SK-N-SH treated with all-trans-retinoic acid at 6 μM for 48 hours (cell line): ENCODE results near the gene IGFBP7.

Source experiments
- ATAC-seq: fragments of 200-7000 bp; cut with Tn5 transposase; 3 replicates; pipeline ENCODE4 v1.9.1; 2020; ENCODE audit warnings: mild to moderate bottlenecking, moderate library complexity
- ARNTL ChIP-seq: fragments of 450-650 bp; formaldehyde crosslinking; IDR thresholded peaks from 2 replicates; pipeline ENCODE4 v1.5.0; 2020; ENCODE audit warnings: low read depth, mild to moderate bottlenecking, moderate library complexity, borderline replicate concordance
- BACH2 ChIP-seq: fragments of 250-450 bp; sonication (Bioruptor Pico); IDR thresholded peaks from 2 replicates; pipeline ENCODE4 v1.9.0; 2021; ENCODE audit warnings: mild to moderate bottlenecking, borderline replicate concordance
- CREB5 ChIP-seq: fragments of 250-450 bp; sonication (Bioruptor Pico); IDR thresholded peaks from 2 replicates; pipeline ENCODE4 v1.5.1; 2020; ENCODE audit warnings: low read depth, mild to moderate bottlenecking, moderate library complexity
- CSDC2 ChIP-seq: fragments of 250-450 bp; sonication (Bioruptor Pico); IDR thresholded peaks from 2 replicates; pipeline ENCODE4 v1.5.0; 2020; ENCODE audit warnings: mild to moderate bottlenecking, moderate library complexity
- CSRNP3 ChIP-seq: fragments of 250-450 bp; sonication (Bioruptor Pico); IDR thresholded peaks from 2 replicates; pipeline ENCODE4 v1.5.1; 2021; ENCODE audit warnings: mild to moderate bottlenecking, moderate library complexity
- GLIS3 ChIP-seq: fragments of 250-450 bp; sonication (Bioruptor Pico); IDR thresholded peaks from 2 replicates; pipeline ENCODE4 v1.5.0; 2020; ENCODE audit warnings: mild to moderate bottlenecking, moderate library complexity
- ISL1 ChIP-seq: fragments of 250-450 bp; sonication (Bioruptor Pico); IDR thresholded peaks from 2 replicates; pipeline ENCODE4 v2.1.2; 2022; ENCODE audit warnings: mild to moderate bottlenecking, moderate library complexity
- OSR1 ChIP-seq: fragments of 250-450 bp; sonication (Bioruptor Pico); IDR thresholded peaks from 2 replicates; pipeline ENCODE4 v1.8.0; 2022; ENCODE audit warnings: moderate library complexity, mild to moderate bottlenecking, inconsistent platforms
- PATZ1 ChIP-seq: fragments of 250-450 bp; sonication (Bioruptor Pico); IDR thresholded peaks from 2 replicates; pipeline ENCODE4 v1.8.0; 2020; ENCODE audit warnings: mild to moderate bottlenecking, moderate library complexity, borderline replicate concordance
- POU6F1 ChIP-seq: fragments of 250-450 bp; sonication (Bioruptor Pico); IDR thresholded peaks from 2 replicates; pipeline ENCODE4 v1.8.0; 2021; ENCODE audit warnings: low read depth, mild to moderate bottlenecking, moderate library complexity, borderline replicate concordance
- PPARA ChIP-seq: fragments of 250-450 bp; sonication (Bioruptor Pico); IDR thresholded peaks from 2 replicates; pipeline ENCODE4 v1.5.0; 2020; ENCODE audit warnings: mild to moderate bottlenecking, borderline replicate concordance
- RARB ChIP-seq: fragments of 250-450 bp; sonication (Bioruptor Pico); IDR thresholded peaks from 2 replicates; pipeline ENCODE4 v1.8.0; 2021; ENCODE audit warnings: mild to moderate bottlenecking, moderate library complexity
- SNAI2 ChIP-seq: fragments of 250-450 bp; sonication (Bioruptor Pico); IDR thresholded peaks from 2 replicates; pipeline ENCODE4 v1.5.0; 2020; ENCODE audit warnings: mild to moderate bottlenecking, moderate library complexity
- TCF4 ChIP-seq: fragments of 250-450 bp; sonication (Bioruptor Pico); IDR thresholded peaks from 2 replicates; pipeline ENCODE4 v1.8.0; 2021; ENCODE audit warnings: mild to moderate bottlenecking, moderate library complexity, borderline replicate concordance
- TSHZ2 ChIP-seq: fragments of 250-450 bp; sonication (Bioruptor Pico); IDR thresholded peaks from 2 replicates; pipeline ENCODE4 v1.5.0; 2020; ENCODE audit warnings: mild to moderate bottlenecking, moderate library complexity
- ZFP3 ChIP-seq: fragments of 250-450 bp; sonication (Bioruptor Pico); IDR thresholded peaks from 2 replicates; pipeline ENCODE4 v1.5.0; 2020; ENCODE audit warnings: mild to moderate bottlenecking, moderate library complexity
- ZFP30 ChIP-seq: fragments of 450-650 bp; formaldehyde crosslinking; IDR thresholded peaks from 2 replicates; pipeline ENCODE4 v1.5.0; 2022; ENCODE audit warnings: mild to moderate bottlenecking, moderate library complexity
- ZNF70 ChIP-seq: fragments of 450-650 bp; formaldehyde crosslinking; IDR thresholded peaks from 2 replicates; pipeline ENCODE4 v1.5.0; 2020; ENCODE audit warnings: mild to moderate bottlenecking, moderate library complexity
- ZNF8 ChIP-seq: fragments of 450-650 bp; formaldehyde crosslinking; IDR thresholded peaks from 2 replicates; pipeline ENCODE4 v1.5.0; 2020; ENCODE audit warnings: mild to moderate bottlenecking, moderate library complexity

IGFBP7 gene

GRCh38 chr4:57139783-57140182 lies 29.6 kb upstream of the IGFBP7 start:
- TF ChIP-seq ZNF8 (CRISPR knock-in tag) (no peak), ISL1 (CRISPR knock-in tag) (no peak), OSR1 (CRISPR knock-in tag) (no peak), ARNTL (CRISPR knock-in tag) (no peak), BACH2 (CRISPR knock-in tag) (no peak), CREB5 (CRISPR knock-in tag) (no peak), SNAI2 (CRISPR knock-in tag) (no peak), GLIS3 (CRISPR knock-in tag) (no peak), ZNF70 (CRISPR knock-in tag) (no peak), ZFP3 (CRISPR knock-in tag) (no peak)
- ATAC-seq, result no peak

- TF ChIP-seq CSRNP3 (CRISPR knock-in tag), result no peak
- TF ChIP-seq CREB5 (CRISPR knock-in tag), result no peak
- TF ChIP-seq ZFP3 (CRISPR knock-in tag), result no peak
- TF ChIP-seq TCF4 (CRISPR knock-in tag), result no peak
- no peak for TF ChIP-seq ZFP30 (CRISPR knock-in tag)
- TF ChIP-seq TSHZ2 (CRISPR knock-in tag), result no peak
- TF ChIP-seq PPARA (CRISPR knock-in tag), result no peak
- TF ChIP-seq CSDC2 (CRISPR knock-in tag), result no peak
- no peak for TF ChIP-seq GLIS3 (CRISPR knock-in tag)
- TF ChIP-seq RARB, result no peak
- no peak for ATAC-seq
Observed at GRCh38 chr4:57137261-57137660, 27.1 kb upstream of the IGFBP7 start.

GRCh38 chr4:57136281-57136680 lies 26.1 kb upstream of the IGFBP7 start:
- TF ChIP-seq POU6F1 (no peak), PATZ1 (CRISPR knock-in tag) (no peak), ZFP3 (CRISPR knock-in tag) (no peak), CSRNP3 (CRISPR knock-in tag) (no peak), GLIS3 (CRISPR knock-in tag) (no peak), ZFP30 (CRISPR knock-in tag) (no peak), TCF4 (CRISPR knock-in tag) (no peak)
- TF ChIP-seq, all 23 proteins: peak for 0
- ATAC-seq, result no peak
